Measurements from ENCODE around the gene TPST2.

GRCh38 chr22:26481112-26481693, 108.7 kb downstream of the TPST2 start:
- TF ChIP-seq, protein P1, sequence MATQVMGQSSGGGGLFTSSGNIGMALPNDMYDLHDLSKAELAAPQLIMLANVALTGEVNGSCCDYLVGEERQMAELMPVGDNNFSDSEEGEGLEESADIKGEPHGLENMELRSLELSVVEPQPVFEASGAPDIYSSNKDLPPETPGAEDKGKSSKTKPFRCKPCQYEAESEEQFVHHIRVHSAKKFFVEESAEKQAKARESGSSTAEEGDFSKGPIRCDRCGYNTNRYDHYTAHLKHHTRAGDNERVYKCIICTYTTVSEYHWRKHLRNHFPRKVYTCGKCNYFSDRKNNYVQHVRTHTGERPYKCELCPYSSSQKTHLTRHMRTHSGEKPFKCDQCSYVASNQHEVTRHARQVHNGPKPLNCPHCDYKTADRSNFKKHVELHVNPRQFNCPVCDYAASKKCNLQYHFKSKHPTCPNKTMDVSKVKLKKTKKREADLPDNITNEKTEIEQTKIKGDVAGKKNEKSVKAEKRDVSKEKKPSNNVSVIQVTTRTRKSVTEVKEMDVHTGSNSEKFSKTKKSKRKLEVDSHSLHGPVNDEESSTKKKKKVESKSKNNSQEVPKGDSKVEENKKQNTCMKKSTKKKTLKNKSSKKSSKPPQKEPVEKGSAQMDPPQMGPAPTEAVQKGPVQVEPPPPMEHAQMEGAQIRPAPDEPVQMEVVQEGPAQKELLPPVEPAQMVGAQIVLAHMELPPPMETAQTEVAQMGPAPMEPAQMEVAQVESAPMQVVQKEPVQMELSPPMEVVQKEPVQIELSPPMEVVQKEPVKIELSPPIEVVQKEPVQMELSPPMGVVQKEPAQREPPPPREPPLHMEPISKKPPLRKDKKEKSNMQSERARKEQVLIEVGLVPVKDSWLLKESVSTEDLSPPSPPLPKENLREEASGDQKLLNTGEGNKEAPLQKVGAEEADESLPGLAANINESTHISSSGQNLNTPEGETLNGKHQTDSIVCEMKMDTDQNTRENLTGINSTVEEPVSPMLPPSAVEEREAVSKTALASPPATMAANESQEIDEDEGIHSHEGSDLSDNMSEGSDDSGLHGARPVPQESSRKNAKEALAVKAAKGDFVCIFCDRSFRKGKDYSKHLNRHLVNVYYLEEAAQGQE (IDR thresholded peaks at IDR 0.05; ENCODE audit: insufficient read depth in 1 of 2, low read depth in 2 of 2, low read length in 2 of 2), result no peak
- TF ChIP-seq POLR2AphosphoS5 (IDR thresholded peaks at IDR 0.05; ENCODE audit: low read depth, low read length) (no peak), TAF1 (IDR thresholded peaks at IDR 0.05; ENCODE audit: borderline replicate concordance, insufficient read depth, low read length) (no peak)

Data from PFSK-1 (cell line).